GM12875 (cell line): ENCODE data around the gene SMOC2.

ENCODE experiments used
- H3K4me3 ChIP-seq: one replicate; pipeline ENCODE4 v1.5.1; 2011; ENCODE audit warnings: low read depth, low read length, control low read depth
- CTCF ChIP-seq: IDR thresholded peaks from 2 replicates; pipeline ENCODE4 v1.5.1; 2011; ENCODE audit warnings: low read depth, mild to moderate bottlenecking, control low read depth, inconsistent platforms, low read length, moderate library complexity, borderline replicate concordance; ENCODE audit not compliant: insufficient read depth

The SMOC2 gene

GRCh38 chr6:168678588-168678987 lies 237.6 kb downstream of the SMOC2 start:
- H3K4me3 ChIP-seq, result no peak overlapping the region

GRCh38 chr6:168681748-168682147 lies 240.8 kb downstream of the SMOC2 start:
- no peak for TF ChIP-seq CTCF
- no peak overlapping the region for H3K4me3 ChIP-seq

More at GRCh38 chr6:168678588-168678987, 237.6 kb downstream of the SMOC2 start:
- TF ChIP-seq CTCF, result no peak

GRCh38 chr6:168683621-168684020 lies 242.6 kb downstream of the SMOC2 start:
- no peak for TF ChIP-seq CTCF
- H3K4me3 ChIP-seq, result no peak overlapping the region

GRCh38 chr6:168684471-168684870 lies 243.5 kb downstream of the SMOC2 start:
- TF ChIP-seq CTCF, result no peak
- no peak overlapping the region for H3K4me3 ChIP-seq

GRCh38 chr6:168684906-168685305 lies 243.9 kb downstream of the SMOC2 start:
- no peak overlapping the region for H3K4me3 ChIP-seq
- TF ChIP-seq CTCF, result no peak

- no peak for TF ChIP-seq CTCF
- no peak overlapping the region for H3K4me3 ChIP-seq
Measured at GRCh38 chr6:168686029-168686738, 245.2 kb downstream of the SMOC2 start.
